ENCODE data around the gene R3HDM2.
"Not testable (repeated sequence)": the region's sequence is repeated elsewhere in the genome, so short reads cannot be mapped to it uniquely, and the experiment has no call there.

The R3HDM2 gene

DNA sequence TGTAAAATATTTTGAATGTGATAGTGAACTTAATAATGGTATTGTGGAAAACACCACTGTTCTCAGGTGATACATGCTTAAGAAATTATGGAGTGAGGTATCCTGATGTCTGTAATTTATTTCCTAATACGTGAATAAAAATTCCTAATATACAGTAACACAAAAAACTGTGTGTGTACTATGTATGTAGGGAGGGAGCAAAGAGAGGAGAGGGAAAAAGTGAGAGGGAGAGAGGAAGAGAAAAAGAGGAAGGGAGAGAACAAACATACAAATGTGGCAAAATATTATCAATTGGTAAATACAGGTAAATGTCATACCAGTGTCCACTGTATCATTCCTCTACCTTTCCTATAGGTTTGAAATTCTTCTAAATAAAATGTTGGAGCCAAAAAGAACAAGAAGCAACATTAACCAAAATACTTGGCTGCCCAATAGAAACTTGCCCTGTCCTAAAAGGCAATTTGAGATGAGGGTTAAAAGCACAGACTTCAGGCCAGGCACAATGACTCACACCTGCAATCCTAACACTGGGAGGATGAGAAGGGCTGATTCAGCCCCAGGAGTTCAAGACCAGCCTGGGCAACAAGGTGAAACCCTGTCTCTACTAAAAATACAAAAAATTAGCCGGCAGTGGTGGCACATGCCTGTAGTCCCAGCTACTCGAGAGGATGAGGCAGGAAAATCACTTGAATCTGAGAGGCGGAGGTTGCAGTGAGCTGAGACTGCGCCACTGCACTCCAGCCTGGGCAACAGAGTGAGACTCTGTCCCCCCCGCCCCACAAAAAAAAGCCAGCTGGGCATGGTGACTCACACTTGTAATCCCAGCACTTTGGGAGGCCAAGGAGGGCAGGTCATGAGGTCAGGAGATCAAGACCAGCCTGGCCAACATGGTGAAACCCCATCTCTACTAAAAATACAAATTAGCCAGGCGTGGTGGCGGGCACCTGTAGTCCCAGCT lies 14.5 kb downstream of the R3HDM2 start:
- peak; percentile 24 for DNase-seq (ENCODE audit: low read depth)
- TF ChIP-seq MYC (IDR thresholded peaks at IDR 0.05; ENCODE audit: low read depth, low read length), result no peak
- TF ChIP-seq MAX (IDR thresholded peaks at IDR 0.05; ENCODE audit: low read depth, low read length), result no peak
- TF ChIP-seq, protein P1, sequence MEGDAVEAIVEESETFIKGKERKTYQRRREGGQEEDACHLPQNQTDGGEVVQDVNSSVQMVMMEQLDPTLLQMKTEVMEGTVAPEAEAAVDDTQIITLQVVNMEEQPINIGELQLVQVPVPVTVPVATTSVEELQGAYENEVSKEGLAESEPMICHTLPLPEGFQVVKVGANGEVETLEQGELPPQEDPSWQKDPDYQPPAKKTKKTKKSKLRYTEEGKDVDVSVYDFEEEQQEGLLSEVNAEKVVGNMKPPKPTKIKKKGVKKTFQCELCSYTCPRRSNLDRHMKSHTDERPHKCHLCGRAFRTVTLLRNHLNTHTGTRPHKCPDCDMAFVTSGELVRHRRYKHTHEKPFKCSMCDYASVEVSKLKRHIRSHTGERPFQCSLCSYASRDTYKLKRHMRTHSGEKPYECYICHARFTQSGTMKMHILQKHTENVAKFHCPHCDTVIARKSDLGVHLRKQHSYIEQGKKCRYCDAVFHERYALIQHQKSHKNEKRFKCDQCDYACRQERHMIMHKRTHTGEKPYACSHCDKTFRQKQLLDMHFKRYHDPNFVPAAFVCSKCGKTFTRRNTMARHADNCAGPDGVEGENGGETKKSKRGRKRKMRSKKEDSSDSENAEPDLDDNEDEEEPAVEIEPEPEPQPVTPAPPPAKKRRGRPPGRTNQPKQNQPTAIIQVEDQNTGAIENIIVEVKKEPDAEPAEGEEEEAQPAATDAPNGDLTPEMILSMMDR (IDR thresholded peaks at IDR 0.05; ENCODE audit: low read depth, low read length), result no peak
- no peak for TF ChIP-seq POLR2A (IDR thresholded peaks at IDR 0.05; ENCODE audit: extremely low read depth, insufficient read length)
- H3K4me3 ChIP-seq (ENCODE audit: low read depth, low read length), result no peak overlapping the region

DNA sequence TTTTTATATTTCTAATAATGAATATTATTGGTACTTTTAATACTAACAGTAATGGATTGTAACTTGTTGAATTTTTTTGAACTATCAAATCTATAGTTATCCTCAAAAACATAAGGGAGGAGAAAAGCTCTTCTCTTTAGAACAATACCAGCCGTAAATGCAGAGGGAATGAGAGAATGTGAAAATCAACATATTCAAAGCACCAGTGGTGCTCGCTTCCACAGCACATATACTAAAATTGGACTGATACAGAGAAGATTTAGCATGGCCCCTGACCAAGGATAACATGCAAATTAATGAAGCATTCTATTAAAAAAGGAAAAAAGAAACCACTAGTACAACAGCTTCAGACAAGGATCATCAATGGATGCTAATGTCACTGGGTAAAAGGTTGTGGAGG lies 15.8 kb downstream of the R3HDM2 start:
- TF ChIP-seq MYC (IDR thresholded peaks at IDR 0.05; ENCODE audit: low read depth, low read length), result no peak
- TF ChIP-seq, protein P1 (IDR thresholded peaks at IDR 0.05; ENCODE audit: low read depth, low read length), result no peak
- TF ChIP-seq POLR2A (IDR thresholded peaks at IDR 0.05; ENCODE audit: extremely low read depth, insufficient read length), result no peak
- no peak for TF ChIP-seq MAX (IDR thresholded peaks at IDR 0.05; ENCODE audit: low read depth, low read length)
- DNase-seq (ENCODE audit: low read depth), result no peak
- H3K4me3 ChIP-seq (ENCODE audit: low read depth, low read length), result no peak overlapping the region

DNA sequence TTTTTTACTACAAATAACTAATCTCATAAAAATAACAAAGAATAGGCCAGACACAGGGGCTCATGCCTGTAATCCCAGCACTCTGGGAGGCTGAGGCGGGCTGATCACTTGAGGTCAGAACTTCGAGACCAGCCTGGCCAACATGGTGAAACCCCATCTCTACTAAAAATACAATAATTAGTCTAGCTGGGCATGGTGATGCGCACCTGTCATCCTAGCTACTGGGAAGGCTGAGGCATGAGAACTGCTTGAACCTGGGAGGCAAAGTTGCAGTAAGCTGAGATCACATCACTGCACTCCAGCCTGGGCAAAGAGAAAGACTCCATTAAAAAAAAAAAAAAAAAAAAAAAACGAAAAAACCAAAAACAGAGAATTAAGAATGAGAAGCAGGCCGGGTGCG lies 16.7 kb downstream of the R3HDM2 start:
- H3K4me3 ChIP-seq (ENCODE audit: low read depth, low read length), result not testable (repeated sequence)

GRCh38 chr12:57410534-57410933 lies 20.3 kb downstream of the R3HDM2 start:
- TF ChIP-seq MYC (IDR thresholded peaks at IDR 0.05; ENCODE audit: low read depth, low read length), result no peak
- TF ChIP-seq, protein P1 (IDR thresholded peaks at IDR 0.05; ENCODE audit: low read depth, low read length), result no peak
- TF ChIP-seq POLR2A (IDR thresholded peaks at IDR 0.05; ENCODE audit: extremely low read depth, insufficient read length), result no peak
- TF ChIP-seq MAX (IDR thresholded peaks at IDR 0.05; ENCODE audit: low read depth, low read length), result no peak
- H3K4me3 ChIP-seq (ENCODE audit: low read depth, low read length), result no peak overlapping the region
- DNase-seq (ENCODE audit: low read depth), result no peak

More for the DNA sequence above, 16.7 kb downstream of the R3HDM2 start:
- DNase-seq (ENCODE audit: low read depth), result not testable (repeated sequence)

DNA sequence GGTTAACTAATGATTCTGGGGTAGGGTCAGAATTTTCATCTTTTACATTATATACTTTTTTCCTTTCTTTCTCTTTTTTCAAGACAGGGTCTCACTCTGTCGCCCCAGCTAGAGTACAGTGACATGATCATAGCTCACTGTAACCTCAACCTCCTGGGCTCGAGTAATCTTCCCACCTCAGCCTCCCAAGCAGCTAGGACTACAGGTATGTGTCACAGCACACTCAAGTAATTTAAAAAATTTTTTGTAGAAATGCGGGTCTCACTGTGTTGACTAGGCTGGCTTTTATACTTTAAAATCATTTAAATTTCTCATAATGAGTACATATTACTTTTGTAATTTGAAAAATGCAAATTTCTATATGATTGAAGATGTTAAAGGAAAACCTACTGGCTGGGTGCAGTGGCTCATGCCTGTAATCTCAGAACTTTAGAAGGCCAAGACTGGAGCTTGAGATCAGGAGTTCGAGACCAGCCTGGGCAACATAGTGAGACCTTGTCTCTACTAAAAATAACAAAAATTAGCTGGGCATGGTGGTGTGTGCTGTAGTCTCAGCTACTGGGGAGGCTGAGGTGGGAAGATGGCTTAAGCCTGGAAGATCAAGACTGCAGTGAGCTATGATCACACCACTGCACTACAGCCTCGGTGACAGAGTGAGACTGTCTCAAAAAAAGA lies 25.7 kb downstream of the R3HDM2 start:
- no peak overlapping the region for H3K4me3 ChIP-seq (ENCODE audit: low read depth, low read length)
- DNase-seq (ENCODE audit: low read depth), result no peak
- TF ChIP-seq MAX (IDR thresholded peaks at IDR 0.05; ENCODE audit: low read depth, low read length) (no peak), MYC (IDR thresholded peaks at IDR 0.05; ENCODE audit: low read depth, low read length) (no peak), POLR2A (IDR thresholded peaks at IDR 0.05; ENCODE audit: extremely low read depth, insufficient read length) (no peak)
- TF ChIP-seq, protein P1 (IDR thresholded peaks at IDR 0.05; ENCODE audit: low read depth, low read length), result no peak

- H3K4me3 ChIP-seq (ENCODE audit: low read depth, low read length); DNase-seq (ENCODE audit: low read depth): not testable (repeated sequence)
Measured at GRCh38 chr12:57402156-57402555, 28.7 kb downstream of the R3HDM2 start.
